ENCODE measurements around the gene PSMD6. TPM values are rescaled to one million over a fixed set of nuclear protein-coding genes. Genes with fewer than 3 reads are reported as not detected.

PSMD6 gene
- total and polyA plus RNA-seq, 4 donors, result 59.1 to 78.9 (median 66.0) TPM

DNA sequence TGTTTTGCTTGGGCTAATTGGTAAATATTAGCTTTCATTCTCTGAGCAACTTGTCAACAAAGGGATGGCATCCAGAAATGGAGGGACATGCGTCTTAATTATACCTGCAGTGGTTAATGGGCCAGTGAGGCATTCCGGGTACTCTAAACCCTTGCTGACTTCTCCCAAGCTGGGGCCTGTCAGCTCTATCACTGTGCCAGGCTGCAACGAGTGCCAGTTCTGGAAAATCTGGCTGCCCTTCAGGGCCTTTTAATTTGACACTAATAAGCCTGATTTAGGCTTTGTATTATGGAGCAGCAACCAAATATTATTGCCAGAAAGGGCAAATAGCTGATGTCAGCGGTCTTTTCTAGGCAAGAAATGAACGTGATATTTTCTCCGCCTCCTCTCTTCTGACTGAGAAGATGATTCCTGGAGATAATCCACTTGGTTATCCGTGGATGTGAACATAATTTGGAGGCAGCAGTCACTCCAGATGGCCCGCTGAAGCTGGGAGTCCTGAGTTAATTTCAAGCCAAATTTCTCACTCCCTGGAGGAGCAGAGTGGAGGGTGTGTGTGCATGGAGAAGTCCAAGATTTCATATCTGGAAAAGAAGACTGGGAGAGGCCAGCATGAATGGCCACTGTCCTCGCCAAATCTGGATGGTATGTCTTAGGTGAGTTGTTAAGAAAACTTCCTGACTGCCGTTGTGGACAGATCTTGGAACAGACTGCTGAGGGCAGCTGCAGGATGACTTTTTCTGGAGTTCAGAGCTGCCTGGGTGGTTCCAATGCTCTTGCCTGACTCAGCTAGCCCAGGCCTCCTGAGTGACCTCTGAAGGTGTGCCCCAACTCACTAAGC, 44.4 kb upstream of the PSMD6 start:
- no peak overlapping the region for H3K27ac ChIP-seq (ENCODE audit: low read depth in 1 of 2, low read length in 1 of 2)
- H3K9ac ChIP-seq (ENCODE audit: insufficient read depth in 1 of 2, low read length in 2 of 2), result no peak overlapping the region
- peaks cover 0 to 25% (median 5%) of the 10 kb centered on the region in 5 donors for H3K4me1 ChIP-seq (ENCODE audit: control insufficient read depth in 5 of 5, insufficient read depth in 5 of 5, low read length in 5 of 5)
- no peaks in the 10 kb centered on the region for H3K27me3 ChIP-seq (ENCODE audit: control insufficient read depth in 3 of 3, insufficient read depth in 3 of 3, low read length in 2 of 3)
- H3K36me3 ChIP-seq (ENCODE audit: control insufficient read depth in 4 of 4, insufficient read depth in 4 of 4, low read length in 4 of 4), result no peaks in the 10 kb centered on the region
- no peak for ATAC-seq (ENCODE audit: insufficient read depth, low FRiP score)
- TF ChIP-seq, protein P1, sequence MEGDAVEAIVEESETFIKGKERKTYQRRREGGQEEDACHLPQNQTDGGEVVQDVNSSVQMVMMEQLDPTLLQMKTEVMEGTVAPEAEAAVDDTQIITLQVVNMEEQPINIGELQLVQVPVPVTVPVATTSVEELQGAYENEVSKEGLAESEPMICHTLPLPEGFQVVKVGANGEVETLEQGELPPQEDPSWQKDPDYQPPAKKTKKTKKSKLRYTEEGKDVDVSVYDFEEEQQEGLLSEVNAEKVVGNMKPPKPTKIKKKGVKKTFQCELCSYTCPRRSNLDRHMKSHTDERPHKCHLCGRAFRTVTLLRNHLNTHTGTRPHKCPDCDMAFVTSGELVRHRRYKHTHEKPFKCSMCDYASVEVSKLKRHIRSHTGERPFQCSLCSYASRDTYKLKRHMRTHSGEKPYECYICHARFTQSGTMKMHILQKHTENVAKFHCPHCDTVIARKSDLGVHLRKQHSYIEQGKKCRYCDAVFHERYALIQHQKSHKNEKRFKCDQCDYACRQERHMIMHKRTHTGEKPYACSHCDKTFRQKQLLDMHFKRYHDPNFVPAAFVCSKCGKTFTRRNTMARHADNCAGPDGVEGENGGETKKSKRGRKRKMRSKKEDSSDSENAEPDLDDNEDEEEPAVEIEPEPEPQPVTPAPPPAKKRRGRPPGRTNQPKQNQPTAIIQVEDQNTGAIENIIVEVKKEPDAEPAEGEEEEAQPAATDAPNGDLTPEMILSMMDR (IDR thresholded peaks at IDR 0.05; ENCODE audit: control extremely low read depth, extremely low read depth), result no peak
- 78 to 81% methylated on average over 10 of the region's 10 CpGs for WGBS, 2 donors
- no peak overlapping the region for H3K4me3 ChIP-seq
- DNase-seq, result peak; percentile 70 to 86 (median 77)
- no peaks in the 10 kb centered on the region for H3K9me3 ChIP-seq (ENCODE audit: control insufficient read depth in 4 of 4, insufficient read depth in 3 of 4, low read length in 3 of 4)

DNA sequence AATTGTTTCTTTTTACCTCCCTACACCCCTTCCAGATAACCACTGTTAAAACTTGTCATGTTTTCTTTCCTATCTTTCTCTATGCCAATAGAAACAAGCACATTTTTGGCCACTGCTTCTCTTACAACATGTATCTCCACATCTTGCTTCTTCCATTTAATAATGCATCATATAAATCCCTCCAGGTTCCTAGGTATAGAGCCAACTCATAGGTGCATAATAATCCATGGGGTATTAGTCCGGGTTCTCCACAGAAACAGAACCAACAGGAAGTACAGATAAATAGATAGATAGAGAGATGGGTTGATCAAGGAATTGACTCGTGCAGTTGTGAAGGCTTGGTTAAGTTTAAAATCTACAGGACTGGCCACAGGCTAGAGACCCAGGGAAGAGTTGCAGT, 41.5 kb upstream of the PSMD6 start:
- no peak for DNase-seq
- H3K36me3 ChIP-seq (ENCODE audit: control insufficient read depth in 4 of 4, insufficient read depth in 4 of 4, low read length in 4 of 4), result no peaks in the 10 kb centered on the region
- H3K9ac ChIP-seq (ENCODE audit: insufficient read depth in 1 of 2, low read length in 2 of 2), result no peak overlapping the region
- H3K4me3 ChIP-seq, result no peak overlapping the region
- 95 to 99% methylated on average over 2 of the region's 2 CpGs for WGBS, 2 donors
- no peaks in the 10 kb centered on the region for H3K27me3 ChIP-seq (ENCODE audit: control insufficient read depth in 3 of 3, insufficient read depth in 3 of 3, low read length in 2 of 3)
- no peak for ATAC-seq (ENCODE audit: insufficient read depth, low FRiP score)
- TF ChIP-seq, protein P1 (IDR thresholded peaks at IDR 0.05; ENCODE audit: control extremely low read depth, extremely low read depth), result no peak
- H3K9me3 ChIP-seq (ENCODE audit: control insufficient read depth in 4 of 4, insufficient read depth in 3 of 4, low read length in 3 of 4), result no peaks in the 10 kb centered on the region
- peaks cover 0 to 16% (median 5%) of the 10 kb centered on the region in 5 donors for H3K4me1 ChIP-seq (ENCODE audit: control insufficient read depth in 5 of 5, insufficient read depth in 5 of 5, low read length in 5 of 5)
- H3K27ac ChIP-seq (ENCODE audit: low read depth in 1 of 2, low read length in 1 of 2), result no peak overlapping the region

DNA sequence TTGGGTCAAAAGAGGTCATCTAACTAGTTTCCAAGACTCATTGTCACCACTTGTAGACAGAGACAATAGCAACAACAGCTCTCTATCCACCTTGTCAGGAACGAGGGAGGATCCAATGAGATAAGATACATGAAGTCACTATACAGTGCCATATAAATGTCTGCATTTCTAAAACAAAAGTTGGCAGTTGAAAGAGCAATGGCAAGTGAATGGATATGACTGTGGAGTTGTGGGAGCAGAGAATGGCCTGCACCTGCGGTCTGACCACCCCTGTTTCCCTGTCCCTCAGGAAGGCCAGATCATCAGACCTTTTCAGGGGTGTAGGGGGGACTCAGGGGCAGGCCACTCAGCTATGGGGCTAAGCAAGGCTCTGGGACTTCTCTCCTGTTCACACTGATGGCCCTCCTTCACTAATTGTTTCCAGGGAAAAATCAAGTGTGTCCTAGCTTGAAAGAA, 40.7 kb upstream of the PSMD6 start:
- Histone ChIP-seq H3K9ac (ENCODE audit: insufficient read depth in 1 of 2, low read length in 2 of 2) (no peak overlapping the region), H3K9me3 (ENCODE audit: control insufficient read depth in 4 of 4, insufficient read depth in 3 of 4, low read length in 3 of 4) (no peaks in the 10 kb centered on the region), H3K36me3 (ENCODE audit: control insufficient read depth in 4 of 4, insufficient read depth in 4 of 4, low read length in 4 of 4) (no peaks in the 10 kb centered on the region), H3K27ac (ENCODE audit: low read depth in 1 of 2, low read length in 1 of 2) (peak overlapping the region in 1 of 2 donors; percentile 18), H3K4me3 (no peak overlapping the region), H3K27me3 (ENCODE audit: control insufficient read depth in 3 of 3, insufficient read depth in 3 of 3, low read length in 2 of 3) (no peaks in the 10 kb centered on the region), H3K4me1 (ENCODE audit: control insufficient read depth in 5 of 5, insufficient read depth in 5 of 5, low read length in 5 of 5) (peaks cover 0 to 16% (median 5%) of the 10 kb centered on the region in 5 donors)
- WGBS, 2 donors, result 76 to 83% methylated on average over 2 of the region's 2 CpGs
- DNase-seq, result no peak
- ATAC-seq (ENCODE audit: insufficient read depth, low FRiP score), result no peak
- TF ChIP-seq, protein P1 (IDR thresholded peaks at IDR 0.05; ENCODE audit: control extremely low read depth, extremely low read depth), result no peak

All from lung (tissue), 12 donors.